Measurements from ENCODE around the gene KRTAP17-1.
"Not testable (repeated sequence)": the region's sequence is repeated elsewhere in the genome, so short reads cannot be mapped to it uniquely, and the experiment has no call there.

KRTAP17-1 gene

GRCh38 chr17:41315204-41315794, at the start of gene KRTAP17-1:
Gene KRTAP17-1, minus strand, starts transcription at chr17:41315710. Its CDS starts 60 bp downstream, at chr17:41315650.
- no peak for DNase-seq

- no peak for DNase-seq
These were observed 48.4 kb upstream of the KRTAP17-1 start for GRCh38 chr17:41363881-41364280.

GRCh38 chr17:41360296-41360995, 44.9 kb upstream of the KRTAP17-1 start:
- no peak for DNase-seq

- no peak for DNase-seq
These were observed 39.0 kb upstream of the KRTAP17-1 start for GRCh38 chr17:41354536-41354935.

GRCh38 chr17:41352597-41353366, 37.3 kb upstream of the KRTAP17-1 start:
- no peak for DNase-seq

- no peak for DNase-seq
These were observed 35.7 kb upstream of the KRTAP17-1 start for GRCh38 chr17:41351177-41351576.

- not testable (repeated sequence) for DNase-seq
These were observed 34.9 kb upstream of the KRTAP17-1 start, which contains the start of gene KRT33A for GRCh38 chr17:41350381-41350878. Gene KRT33A, minus strand, starts transcription at chr17:41350828. Its CDS starts 61 bp downstream, at chr17:41350767.

GRCh38 chr17:41347869-41348760, 32.6 kb upstream of the KRTAP17-1 start:
- no peak for DNase-seq

GRCh38 chr17:41346421-41346820, 30.9 kb upstream of the KRTAP17-1 start:
- DNase-seq, result not testable (repeated sequence)

- DNase-seq, result no peak
These were observed 30.5 kb upstream of the KRTAP17-1 start for GRCh38 chr17:41345992-41346391.

GRCh38 chr17:41343029-41343428, 27.5 kb upstream of the KRTAP17-1 start:
- DNase-seq, result no peak

GRCh38 chr17:41340934-41341861, 25.7 kb upstream of the KRTAP17-1 start:
- DNase-seq, result no peak

- DNase-seq, result no peak
These were observed 25.0 kb upstream of the KRTAP17-1 start for GRCh38 chr17:41340494-41340893.

GRCh38 chr17:41339571-41340172, 24.2 kb upstream of the KRTAP17-1 start:
- DNase-seq, result no peak

- no peak for DNase-seq
These were observed 23.5 kb upstream of the KRTAP17-1 start for GRCh38 chr17:41338961-41339485.

GRCh38 chr17:41335747-41336146, 20.2 kb upstream of the KRTAP17-1 start:
- DNase-seq, result no peak

- no peak for DNase-seq
These were observed 19.1 kb upstream of the KRTAP17-1 start for GRCh38 chr17:41334385-41335305.

- no peak for DNase-seq
These were observed 18.3 kb upstream of the KRTAP17-1 start for GRCh38 chr17:41333836-41334235.

- no peak for DNase-seq
These were observed 17.6 kb upstream of the KRTAP17-1 start for GRCh38 chr17:41333098-41333497.

All from NCI-H187 treated with DMSO at 0.1 percent for 48 hours (cell line).